OCI-LY1 (cell line): ENCODE measurements around the gene ATR.

Experiments used
- CTCF ChIP-seq: fragments of 200-600 bp; sonication (generic), shearing (Covaris generic); IDR thresholded peaks from 2 replicates; pipeline ENCODE4 v1.5.1; 2017; ENCODE audit warnings: mild to moderate bottlenecking, antibody characterized with exemption, low read length, moderate library complexity, mixed read lengths
- EZH2 ChIP-seq: fragments of 200-600 bp; sonication (generic), shearing (Covaris generic); IDR thresholded peaks from 2 replicates; pipeline ENCODE4 v1.8.0; 2017; ENCODE audit warnings: borderline replicate concordance, mixed run types, mild to moderate bottlenecking, antibody characterized with exemption, low read length, moderate library complexity, mixed read lengths

- TF ChIP-seq CTCF (no peak), EZH2 (no peak)
Measured at GRCh38 chr3:142470826-142471225, 107.7 kb downstream of the ATR start.
